Kidney tubule cell (primary cell): ENCODE results near the gene MAST4.
A peak's percentile ranks its signal among the peaks of the same experiment; 100 is the strongest.

Source experiments
- DNase-seq: peaks from one replicate; pipeline ENCODE4 v3.0.0-alpha.2; 2018; ENCODE audit warnings: low spot score

Gene MAST4

DNA sequence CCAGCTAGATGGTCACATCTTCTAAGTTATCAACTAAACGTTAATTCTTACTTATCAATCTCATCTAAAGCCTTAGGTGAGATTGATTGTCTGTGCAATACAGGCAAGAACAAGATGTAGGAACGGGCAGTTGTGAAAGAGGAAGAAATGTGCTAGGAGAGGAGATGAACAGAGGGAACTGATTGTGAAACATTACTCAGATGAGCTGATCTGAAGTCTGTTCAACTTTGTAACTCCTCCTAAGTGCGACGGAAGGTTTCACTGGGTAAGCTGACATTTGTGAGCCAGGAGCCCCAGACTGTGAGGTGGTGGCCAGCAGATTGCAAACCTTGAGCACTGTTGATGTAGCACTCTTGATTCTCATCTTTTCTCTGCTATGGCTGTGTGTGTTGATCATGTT lies 396.4 kb downstream of the MAST4 start:
- DNase-seq, result no peak

DNA sequence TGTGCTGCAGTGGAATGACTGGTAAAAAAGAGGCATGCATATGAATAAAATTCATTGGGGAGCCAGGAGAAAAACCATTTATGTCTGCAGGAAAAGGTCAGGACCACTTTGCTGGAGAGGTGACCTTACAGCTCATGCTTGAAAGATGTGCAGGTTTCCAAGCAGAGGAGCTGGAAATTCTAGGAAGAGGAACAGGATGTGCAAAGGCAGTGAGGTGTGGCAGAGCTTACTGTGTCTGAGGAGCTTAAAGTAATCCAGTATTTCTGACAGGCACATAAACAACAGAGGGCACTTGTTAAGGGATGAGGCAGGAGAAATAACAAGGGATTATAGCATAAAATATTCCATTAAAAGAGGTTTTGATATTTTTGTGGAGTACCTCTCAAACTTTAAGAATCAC lies 397.3 kb downstream of the MAST4 start:
- DNase-seq, result peak; percentile 79

DNA sequence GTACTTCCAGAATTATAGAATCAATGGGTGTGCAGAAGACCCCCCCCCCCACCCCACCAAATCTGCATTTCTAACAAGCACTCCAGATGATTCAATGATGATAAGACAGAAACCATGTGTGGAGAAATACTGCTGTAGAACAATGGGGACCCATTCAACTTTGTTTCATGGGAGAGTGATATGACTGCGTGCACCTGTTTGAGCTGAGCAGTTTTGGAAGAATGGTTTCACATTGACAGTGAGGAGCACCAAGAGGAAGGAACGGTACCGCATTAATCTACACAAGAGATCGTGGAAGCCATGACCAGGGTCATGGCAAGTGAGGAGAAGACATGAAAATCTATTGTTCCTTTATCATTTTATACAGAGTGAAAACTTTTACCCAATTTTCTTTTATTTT lies 397.7 kb downstream of the MAST4 start:
- no peak for DNase-seq

DNA sequence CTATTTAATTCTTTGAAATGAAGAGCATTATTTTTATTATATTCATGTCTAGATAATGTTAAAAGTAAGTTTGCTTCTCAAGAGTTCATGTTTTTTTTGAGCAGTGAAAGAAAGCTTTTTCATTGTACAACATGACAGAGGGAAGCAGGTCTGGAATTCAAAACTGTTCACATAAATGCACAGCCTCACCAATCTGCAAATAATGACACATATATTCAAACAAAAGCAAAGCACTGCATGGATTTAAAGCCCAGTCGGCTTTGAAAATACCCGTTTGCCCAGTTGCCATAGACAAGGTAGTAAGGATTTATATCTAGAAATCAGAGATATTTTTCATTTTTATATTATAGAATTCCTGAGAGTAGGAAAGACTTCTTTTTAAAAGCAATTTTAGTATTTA lies 398.6 kb downstream of the MAST4 start:
- DNase-seq, result no peak

DNA sequence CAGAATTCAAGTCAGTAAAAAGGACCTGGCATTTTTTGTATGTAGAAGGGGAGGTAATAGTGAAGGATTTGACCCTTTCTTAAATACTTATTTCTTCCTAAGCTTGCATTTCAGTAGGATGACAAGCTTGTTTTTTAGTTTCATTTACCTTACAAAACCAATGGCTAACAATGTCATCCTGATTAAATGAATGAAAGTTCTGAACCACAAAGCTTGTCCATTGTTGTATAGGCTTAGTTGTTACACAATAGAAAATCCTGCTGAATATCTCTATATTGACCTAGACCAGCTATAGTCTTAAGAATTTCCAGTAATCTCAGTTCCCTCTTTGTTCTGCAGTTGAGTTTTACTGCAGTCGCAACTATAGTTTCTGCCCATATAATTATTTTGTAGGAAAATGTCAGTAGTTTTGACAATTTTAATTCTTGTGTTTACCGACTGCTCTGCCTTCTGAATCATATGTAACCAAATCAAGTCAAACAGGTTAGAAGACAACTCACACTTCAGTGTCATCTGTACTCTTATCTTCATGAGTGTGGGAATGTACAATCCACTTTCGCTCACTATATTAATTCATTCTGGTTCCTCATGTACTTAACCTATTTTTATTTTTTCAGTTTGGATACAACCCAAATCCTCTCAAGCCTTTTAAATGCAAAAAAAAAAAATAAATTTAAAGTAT lies 404.7 kb downstream of the MAST4 start:
- DNase-seq, result no peak

DNA sequence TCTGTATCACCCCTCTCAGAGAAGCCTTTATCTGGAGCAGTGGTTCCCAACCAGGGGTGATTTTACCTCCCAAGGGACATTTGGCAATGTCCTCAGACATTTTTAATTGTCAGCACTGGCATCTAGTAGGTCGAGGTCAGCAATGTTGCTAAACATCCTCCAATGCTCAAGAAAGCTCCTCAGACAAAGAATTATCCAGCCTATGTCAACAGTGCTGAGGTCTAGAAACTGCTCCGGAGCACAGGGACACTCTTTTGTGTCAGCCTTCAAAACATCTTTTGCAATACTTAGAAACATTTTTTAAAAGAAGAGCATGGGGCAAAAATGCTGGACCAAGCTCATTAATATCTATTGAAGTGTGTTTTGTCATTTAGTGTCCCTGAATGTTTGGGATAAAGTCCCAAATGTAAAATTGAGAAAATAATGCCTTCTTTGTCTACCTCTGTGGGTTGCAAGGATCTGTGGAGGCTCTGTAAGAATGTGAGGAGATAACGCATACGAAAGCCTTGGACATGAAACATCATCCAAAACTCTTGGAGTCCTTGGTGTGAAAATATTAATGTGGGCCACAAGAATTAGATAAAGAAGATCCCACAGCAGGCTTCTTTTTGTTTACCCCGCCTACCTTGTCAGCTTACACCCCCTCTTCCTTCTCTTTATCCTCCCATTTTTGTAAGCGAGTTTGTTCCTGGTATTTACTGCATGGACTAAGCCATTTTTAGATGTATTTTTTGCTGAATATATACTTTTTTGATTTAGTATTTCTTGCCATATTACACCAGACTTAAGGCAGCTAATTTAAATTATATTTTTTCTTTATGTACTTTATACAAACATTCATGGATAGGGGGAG lies 406.9 kb downstream of the MAST4 start:
- DNase-seq, result no peak

DNA sequence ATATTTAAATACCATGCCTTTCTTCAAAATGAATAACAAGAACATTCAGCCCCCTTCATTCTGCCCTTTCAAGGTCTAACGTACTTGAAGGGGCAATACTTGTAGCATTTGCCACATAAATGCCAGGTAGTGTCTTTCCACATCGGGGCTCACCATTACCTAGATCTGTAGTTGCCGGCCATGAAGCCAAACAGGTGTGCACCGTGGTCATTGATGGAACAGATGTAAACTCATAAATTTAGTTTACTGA lies 407.4 kb downstream of the MAST4 start:
- DNase-seq, result no peak

DNA sequence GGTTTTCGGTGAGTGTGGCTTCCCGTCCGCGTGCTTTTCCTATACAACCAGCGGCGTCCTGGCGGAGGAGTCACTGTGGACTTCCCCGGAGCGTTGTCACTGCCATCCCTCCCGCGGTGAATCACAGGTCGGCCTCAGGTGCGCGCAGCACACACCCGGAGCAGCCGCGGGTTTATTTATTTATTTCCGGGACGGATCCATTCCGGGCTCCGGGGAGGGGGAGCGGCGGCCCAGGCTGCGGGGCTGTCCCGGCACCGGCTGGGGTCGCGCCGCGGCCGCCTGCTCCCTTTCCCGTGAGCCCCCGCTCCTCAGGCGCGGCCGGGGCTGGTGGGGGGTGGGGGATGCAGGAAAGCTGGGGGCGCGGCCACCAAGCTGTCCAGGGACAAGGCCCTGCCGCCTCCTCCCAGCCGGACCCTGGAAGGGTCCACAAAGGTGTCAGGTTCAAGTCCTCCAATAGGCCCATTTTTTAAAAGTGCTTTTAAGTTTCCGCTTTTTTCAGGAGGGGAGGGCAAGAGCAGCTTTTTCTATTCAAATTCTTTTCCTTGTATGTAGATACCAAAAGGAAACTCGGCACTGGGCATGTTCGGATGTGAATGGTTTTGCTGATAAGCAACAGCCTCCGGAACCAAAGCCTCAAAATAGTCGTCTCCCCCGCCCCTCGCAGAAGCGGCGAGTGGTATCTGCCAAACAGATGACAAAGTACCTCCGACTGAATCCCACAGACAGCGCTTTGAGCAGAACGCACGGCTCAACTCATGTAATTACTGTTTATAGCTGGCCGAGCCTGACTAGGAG lies 407.9 kb downstream of the MAST4 start:
- DNase-seq, result peak; percentile 94

DNA sequence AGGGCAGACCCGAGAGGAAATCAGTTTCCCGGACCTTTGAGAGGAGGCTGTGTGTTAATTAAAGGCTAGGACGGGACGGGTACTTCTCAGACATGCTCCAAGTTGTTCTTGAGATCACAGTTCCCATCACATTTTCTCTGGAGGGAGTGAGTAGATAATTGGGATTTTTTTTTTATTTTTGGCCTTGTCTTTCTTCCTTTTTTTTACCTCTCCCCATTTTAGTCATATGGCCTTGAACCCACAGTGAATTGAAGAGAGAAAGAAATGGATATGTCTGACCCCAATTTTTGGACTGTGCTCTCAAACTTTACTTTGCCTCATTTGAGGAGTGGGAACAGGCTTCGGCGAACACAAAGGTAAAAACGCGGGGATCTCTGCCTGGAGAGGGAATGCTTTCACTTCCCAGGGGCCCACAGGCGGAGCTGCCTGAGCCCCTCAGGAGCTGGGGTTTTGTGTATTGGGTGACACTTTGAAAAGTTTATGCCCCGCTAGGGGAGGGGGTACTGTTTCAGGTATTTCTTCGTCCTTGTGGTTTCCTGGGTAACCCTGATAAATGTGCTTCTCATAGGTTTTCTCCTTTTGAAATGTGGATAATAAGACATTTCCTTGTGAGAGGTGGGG lies 408.6 kb downstream of the MAST4 start:
- DNase-seq, result no peak

DNA sequence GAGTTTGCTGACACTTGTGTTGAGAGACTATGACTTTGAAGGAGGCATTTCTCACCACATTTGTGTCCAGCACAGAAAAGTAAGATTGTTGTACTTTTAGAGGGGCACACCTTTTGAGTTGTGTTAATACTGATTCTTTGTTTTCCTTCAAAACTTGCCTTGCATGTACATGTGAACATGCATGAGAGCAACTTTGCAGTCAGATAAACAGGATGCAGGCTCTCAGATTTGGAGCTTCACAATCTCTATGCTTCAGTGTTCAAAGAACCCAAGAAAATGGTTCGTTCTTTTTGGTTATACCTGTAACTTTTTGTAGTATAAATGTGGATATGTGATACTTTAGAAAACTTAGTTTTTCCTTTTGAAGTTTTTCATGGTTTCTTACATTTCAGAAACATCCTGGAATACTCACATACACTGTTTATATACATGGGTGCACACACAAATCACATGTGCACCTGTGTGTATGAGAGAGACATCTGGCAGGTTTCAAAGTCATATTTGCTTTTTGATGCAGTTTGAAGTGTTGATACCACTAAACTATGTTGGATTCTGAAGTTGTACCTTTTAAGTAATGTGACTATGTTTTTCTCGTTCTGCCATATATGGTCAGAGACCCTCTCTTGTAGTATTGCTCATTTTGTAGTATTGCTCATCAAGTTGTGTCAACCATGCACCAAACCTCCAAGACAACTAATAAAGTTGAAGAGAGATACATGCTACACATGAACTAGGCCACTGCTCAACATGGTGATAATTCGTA lies 409.7 kb downstream of the MAST4 start:
- no peak for DNase-seq

DNA sequence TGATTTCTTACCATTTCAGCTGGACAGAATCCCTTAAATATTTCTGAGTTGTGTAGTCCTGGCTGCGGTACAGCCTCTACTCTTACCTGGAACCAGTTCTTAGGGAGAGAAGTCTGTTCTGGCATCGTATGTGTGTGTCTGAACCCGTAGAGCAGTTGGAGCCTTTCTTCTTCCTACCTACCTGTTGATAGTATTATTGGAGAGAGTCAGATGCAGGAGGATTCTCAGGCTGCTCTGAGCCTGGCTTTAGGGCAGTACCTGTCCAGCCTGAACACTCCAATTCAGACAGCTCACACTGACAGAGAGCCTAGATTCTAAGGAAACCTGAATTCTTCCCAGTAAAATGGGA lies 410.3 kb downstream of the MAST4 start:
- no peak for DNase-seq

DNA sequence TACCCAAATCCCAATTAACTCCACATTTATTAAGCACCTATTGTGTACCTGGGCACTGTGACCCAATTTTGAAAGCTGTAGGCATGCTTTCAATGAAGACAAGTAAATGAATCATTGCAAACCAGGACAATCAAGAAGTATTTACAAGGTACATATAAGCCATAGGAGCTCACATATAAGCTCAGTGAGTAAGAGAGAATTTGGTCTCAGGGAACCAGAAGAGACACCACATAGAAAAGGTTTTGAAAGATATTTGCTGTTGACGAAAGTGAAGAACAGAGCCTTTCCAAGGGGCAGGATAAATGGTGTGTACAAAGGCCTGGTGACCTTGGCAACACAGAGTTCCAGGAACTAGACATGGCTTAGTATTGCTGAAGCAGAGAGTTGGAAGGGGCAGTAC lies 412.8 kb downstream of the MAST4 start:
- DNase-seq, result no peak

DNA sequence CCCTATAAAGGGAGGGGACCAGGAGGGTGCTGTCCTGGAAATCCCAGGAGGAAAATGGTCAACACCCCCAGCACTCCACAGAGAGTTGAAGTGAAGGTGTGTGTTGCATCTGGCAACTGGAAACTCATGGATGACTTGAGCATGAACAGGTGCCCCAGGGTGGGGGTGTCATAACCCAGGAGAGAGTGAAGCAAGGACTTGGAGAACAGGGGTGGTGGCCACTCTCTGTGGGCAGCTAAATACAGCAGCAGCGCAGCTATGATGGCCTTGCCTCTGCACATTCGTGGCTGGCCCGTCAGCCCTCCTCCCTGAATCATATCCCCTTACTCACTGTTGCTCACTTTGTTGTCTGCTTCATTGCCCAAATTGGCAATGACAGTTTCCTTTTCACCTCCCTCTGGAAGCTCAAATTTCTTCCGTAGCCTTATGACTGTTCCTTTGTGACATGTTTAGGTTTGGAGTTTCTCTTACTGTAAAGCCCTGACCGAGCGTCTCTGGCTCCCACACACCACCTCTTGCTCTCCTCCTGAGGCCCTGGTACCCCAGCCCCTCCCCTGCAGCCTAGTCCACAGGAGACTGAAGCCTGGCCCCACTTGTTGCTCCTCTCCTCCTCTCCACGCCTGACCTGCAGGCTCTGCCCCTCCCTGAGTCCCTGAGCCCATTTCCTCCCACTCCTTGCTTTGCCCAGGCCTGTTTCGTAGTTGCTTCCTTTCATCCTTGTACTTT lies 414.7 kb downstream of the MAST4 start:
- DNase-seq, result peak; percentile 99

DNA sequence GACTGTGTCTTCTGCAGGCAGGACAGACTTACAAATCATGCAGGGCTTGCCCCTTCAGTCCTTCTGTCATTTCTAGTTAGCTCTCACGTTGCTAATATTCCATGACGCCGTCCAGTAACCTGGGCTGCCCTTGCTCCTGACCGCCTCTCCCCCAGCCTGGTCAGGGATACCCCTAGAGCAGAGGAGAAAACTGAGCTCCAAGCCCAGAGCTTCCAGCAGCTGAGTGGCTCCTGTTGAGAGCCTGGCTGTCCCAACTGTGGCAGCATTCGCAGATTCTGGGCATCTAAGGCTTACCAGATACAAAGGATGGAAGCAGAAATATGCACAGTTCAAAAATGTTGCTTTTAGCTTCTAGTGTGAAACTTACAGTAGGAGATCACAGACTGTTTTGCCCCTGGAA lies 415.2 kb downstream of the MAST4 start:
- no peak for DNase-seq

DNA sequence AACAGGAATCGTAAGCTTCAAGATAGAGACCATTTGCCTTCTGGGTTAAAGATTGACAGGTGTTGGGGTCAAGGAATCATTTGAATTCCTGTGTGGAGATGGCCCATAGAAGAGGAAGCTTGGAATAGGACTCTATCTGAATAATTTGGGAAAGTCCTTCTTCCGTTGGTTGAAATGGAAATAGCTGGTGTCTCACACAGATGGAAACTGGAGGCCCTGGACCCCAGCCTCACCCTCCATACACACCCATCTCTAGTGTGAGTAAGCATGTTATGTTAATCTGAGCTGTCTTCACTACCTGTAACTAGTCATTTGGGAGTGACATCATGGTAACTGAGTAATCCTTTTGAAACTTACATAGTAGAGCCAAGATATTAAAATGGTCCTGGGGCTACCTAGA lies 416.0 kb downstream of the MAST4 start:
- peak; percentile 96 for DNase-seq

DNA sequence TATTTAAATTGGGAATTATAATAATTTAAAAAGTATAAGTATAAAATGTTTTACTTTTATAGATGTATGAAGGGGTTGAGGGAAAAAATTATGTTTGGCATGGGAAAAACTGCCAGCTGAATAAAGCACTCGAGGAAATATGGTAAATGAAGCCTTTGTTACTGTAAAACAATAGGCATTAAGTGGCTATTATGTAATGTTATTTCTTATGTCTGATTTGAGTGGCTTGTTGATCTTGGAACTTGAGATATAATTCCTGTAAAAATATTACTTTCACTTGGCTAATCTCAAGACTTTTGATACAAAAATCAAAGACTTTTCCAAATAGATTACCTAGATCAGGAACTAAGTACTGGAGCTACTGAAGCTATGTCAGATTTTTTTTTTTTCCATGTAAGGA lies 417.5 kb downstream of the MAST4 start:
- DNase-seq, result no peak

DNA sequence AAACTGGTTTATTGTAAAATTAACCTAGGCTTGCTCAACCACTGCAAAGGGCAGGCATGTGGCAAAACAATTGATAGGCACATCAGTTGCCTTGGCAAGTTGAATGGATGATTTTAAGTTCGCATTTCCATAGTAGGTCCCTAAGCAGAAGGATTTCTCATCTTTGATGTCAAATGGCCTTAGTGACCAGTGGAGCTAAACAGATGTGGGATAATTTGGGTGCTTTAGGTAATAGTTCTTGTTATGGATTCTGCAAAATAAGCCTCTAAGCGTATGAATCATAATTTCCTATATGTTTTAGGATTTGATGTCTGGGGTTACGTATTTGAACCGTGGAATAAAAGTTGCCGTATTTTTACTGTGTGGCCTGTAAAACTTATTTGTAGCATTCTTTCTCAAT lies 418.0 kb downstream of the MAST4 start:
- no peak for DNase-seq

DNA sequence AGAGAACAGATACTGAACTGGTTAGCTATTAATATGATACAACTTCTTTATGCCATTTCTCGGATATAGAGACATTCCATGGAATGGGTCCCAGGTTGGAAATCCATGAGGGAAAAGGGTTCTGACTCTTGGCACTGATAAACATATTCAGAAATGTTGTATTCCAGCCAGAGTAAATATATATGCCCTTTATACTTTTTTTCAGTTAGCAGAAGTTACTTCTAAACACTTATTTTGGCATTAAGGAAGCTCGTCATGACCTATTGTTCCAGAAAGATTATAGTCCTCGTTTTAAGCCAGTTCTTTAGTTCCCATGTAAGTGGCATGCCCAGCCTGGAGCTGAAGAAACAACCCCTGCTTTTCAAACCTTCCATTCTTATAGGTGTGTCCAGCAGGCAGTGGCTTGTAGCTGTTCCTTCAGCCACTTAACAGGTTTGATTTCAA lies 418.8 kb downstream of the MAST4 start:
- DNase-seq, result no peak

DNA sequence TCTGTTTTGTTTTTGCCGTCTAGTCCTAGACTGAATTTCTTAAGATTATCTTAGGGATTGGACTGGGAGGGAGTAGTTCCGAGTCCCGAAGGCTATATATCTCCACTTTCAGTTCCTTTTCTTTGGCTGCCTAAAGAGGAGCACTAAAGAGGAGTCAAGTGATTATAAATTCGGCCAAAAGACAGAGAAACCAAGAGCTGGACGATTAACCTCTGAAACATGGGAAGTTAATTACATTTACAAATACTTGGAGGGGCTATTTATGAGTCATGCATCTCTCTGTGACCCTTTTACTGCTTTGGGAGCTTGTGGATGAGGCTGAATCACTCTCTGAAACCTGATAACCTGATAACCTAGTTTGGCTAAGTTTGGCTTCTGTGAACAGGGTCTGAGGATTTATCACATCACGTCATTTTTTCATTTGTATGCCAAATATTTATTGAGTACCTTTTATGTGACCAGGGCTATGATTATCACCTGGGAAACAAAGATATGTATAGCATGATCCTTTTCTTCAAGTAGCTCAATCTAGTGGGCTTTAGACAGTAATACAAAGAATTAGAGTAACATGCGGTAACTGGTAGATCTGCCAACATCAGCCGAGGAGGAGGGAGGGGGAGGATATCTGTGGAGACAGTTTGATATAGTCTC lies 419.5 kb downstream of the MAST4 start:
- DNase-seq, result peak; percentile 63

DNA sequence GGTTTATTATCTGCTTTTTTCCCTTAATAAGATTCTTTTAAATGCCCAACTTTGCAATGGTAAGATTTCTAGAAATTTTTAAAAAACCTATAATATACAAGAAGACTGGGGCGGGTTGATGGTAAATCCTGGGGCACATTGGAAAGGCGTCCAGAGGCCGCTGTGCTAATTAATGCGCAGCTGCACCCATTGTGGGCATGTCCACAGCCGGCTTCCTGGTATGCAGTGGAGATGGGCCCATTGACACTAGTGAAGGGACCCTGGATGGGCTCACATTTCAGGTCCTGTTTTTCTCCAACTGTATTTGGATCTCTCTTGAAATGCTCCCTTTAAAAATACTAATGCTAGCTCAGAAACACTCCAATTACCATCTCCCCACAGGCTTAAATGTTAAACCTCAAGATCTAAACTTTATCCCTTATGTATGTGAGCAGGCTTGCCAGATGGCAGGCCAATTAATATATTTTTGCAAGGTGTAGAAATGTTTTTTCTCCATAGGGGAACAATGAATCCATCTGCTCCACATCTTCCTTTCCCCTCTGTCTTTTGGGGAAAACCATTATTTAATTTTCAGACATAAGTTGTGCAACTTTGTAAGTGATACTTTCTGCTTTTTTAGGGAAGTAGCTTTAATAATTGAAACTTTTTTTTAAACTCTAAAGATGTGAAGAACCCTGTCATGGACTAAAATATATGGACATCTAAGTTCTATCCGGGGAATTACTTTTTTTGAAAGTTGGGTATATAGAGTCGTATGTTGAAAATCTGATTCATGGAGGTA lies 423.1 kb downstream of the MAST4 start:
- DNase-seq, result no peak
